Esophagus muscularis mucosa (tissue), 3 donors: ENCODE data around the gene PIBF1.

Source experiments
- CTCF ChIP-seq, 3 experiments: fragments of 200-600 bp in 2 of 3; fragments of 450-650 bp in 1 of 3; sonication (generic) in 2 of 3; IDR thresholded peaks; one replicate each; pipeline ENCODE4 v1.5.1; 2017 to 2019; ENCODE audit warnings: antibody characterized with exemption in 3 of 3, mild to moderate bottlenecking in 2 of 3, moderate library complexity in 1 of 3
- POLR2A ChIP-seq: fragments of 450-650 bp; IDR thresholded peaks from one replicate; pipeline ENCODE4 v1.6.1; 2017; ENCODE audit warnings: antibody characterized with exemption, moderate library complexity, mild to moderate bottlenecking, low read depth
- POLR2AphosphoS5 ChIP-seq, 2 donors: sonication (generic); formaldehyde crosslinking; IDR thresholded peaks; one replicate each; pipeline ENCODE4 v1.6.1; 2017; ENCODE audit warnings: antibody characterized with exemption in 2 of 2

- no peak for TF ChIP-seq CTCF (IDR thresholded peaks at IDR 0.05)
- TF ChIP-seq POLR2AphosphoS5 (IDR thresholded peaks at IDR 0.05), result no peak
- no peak for TF ChIP-seq POLR2A
Observed at GRCh38 chr13:73061876-73062275, 279.9 kb downstream of the PIBF1 start.
